IMR-90 (cell line): Measurements from ENCODE around the gene CLEC16A. TPM values are rescaled to one million over a fixed set of nuclear protein-coding genes. Genes with fewer than 3 reads are reported as not detected.
A peak's percentile ranks its signal among the peaks of the same experiment; 100 is the strongest.

Experiments used
- ATAC-seq: fragments of 200-7000 bp; cut with Tn5 transposase; 2 replicates; pipeline ENCODE4 v1.9.1; 2020; ENCODE audit warnings: low read depth, mild to moderate bottlenecking, moderate library complexity
- BruUV-seq: library from RNA; stranded (reverse); fragments of 400-500 nt; replicated peaks from 2 replicates; lab custom pipeline; 2021; lab: Mats Ljungman, UMichigan
- CTCF ChIA-PET: fragments of 300-600 bp; formaldehyde crosslinking; extraction: SDS; loops from one replicate; lab custom pipeline; 2021; ENCODE audit warnings: antibody characterized with exemption; lab: Yijun Ruan, JAX
- POLR2A ChIA-PET: fragments of 300-600 bp; sonication (Branson Sonifier 250); formaldehyde crosslinking; loops from one replicate; lab custom pipeline; 2022; ENCODE audit warnings: antibody characterized with exemption; ENCODE audit not compliant: unreplicated experiment; lab: Charles Lee
- DNase-seq: peaks from one replicate; pipeline ENCODE4 v3.0.0; 2013
- H2AFZ ChIP-seq: replicated peaks from 2 replicates; pipeline ENCODE3; 2013; ENCODE audit warnings: low read length, mild to moderate bottlenecking; ENCODE audit not compliant: poor library complexity
- H2AK5ac ChIP-seq: 2 replicates; pipeline ENCODE4 v1.6.1; 2013; ENCODE audit warnings: low read depth, low read length, inconsistent platforms
- H2AK9ac ChIP-seq: replicated peaks from 2 replicates; pipeline ENCODE3; 2013; ENCODE audit warnings: mild to moderate bottlenecking, low read depth, low read length, moderate library complexity; ENCODE audit not compliant: poor library complexity
- H2BK120ac ChIP-seq: 2 replicates; pipeline ENCODE4 v1.6.1; 2013; ENCODE audit warnings: low read depth, low read length, inconsistent platforms
- H2BK15ac ChIP-seq: 3 replicates; pipeline ENCODE4 v1.6.1; 2013; ENCODE audit warnings: low read depth, low read length, inconsistent platforms
- H2BK20ac ChIP-seq: 2 replicates; pipeline ENCODE4 v1.6.1; 2013; ENCODE audit warnings: low read depth, mild to moderate bottlenecking, inconsistent platforms, low read length, moderate library complexity
- H2BK5ac ChIP-seq: 2 replicates; pipeline ENCODE4 v1.6.1; 2013; ENCODE audit warnings: mild to moderate bottlenecking, low read depth, low read length, inconsistent platforms; ENCODE audit not compliant: poor library complexity, severe bottlenecking
- H3K14ac ChIP-seq: replicated peaks from 2 replicates; pipeline ENCODE4 v1.6.1; 2013; ENCODE audit warnings: low read depth, low read length, inconsistent platforms
- H3K18ac ChIP-seq: 2 replicates; pipeline ENCODE4 v1.6.1; 2013; ENCODE audit warnings: low read depth, low read length, control low read depth
- H3K23ac ChIP-seq: 2 replicates; pipeline ENCODE4 v1.6.1; 2013; ENCODE audit warnings: low read depth, low read length, inconsistent platforms
- H3K27ac ChIP-seq: 2 replicates; pipeline ENCODE4 v1.5.1; 2013; ENCODE audit warnings: mild to moderate bottlenecking, control low read depth, low read length; ENCODE audit not compliant: insufficient read depth
- H3K27me3 ChIP-seq: 2 replicates; pipeline ENCODE4 v1.6.1; 2013; ENCODE audit warnings: low read length; ENCODE audit not compliant: control insufficient read depth, insufficient read depth
- H3K36me3 ChIP-seq: 2 replicates; pipeline ENCODE4 v1.6.1; 2013; ENCODE audit warnings: low read length, mixed read lengths; ENCODE audit not compliant: control insufficient read depth, insufficient read depth
- H3K4ac ChIP-seq: 2 replicates; pipeline ENCODE4 v1.6.1; 2013; ENCODE audit warnings: low read depth, low read length, inconsistent platforms
- H3K4me1 ChIP-seq: 2 replicates; pipeline ENCODE4 v1.6.1; 2013; ENCODE audit warnings: low read length, mixed read lengths; ENCODE audit not compliant: control insufficient read depth, insufficient read depth
- H3K4me2 ChIP-seq: 2 replicates; pipeline ENCODE4 v1.6.1; 2013; ENCODE audit warnings: low read depth, mild to moderate bottlenecking, control low read depth, low read length, moderate library complexity
- H3K4me3 ChIP-seq: 2 replicates; pipeline ENCODE4 v1.5.1; 2013; ENCODE audit warnings: low read depth, mild to moderate bottlenecking, control low read depth, low read length, moderate library complexity; ENCODE audit not compliant: insufficient read depth
- H3K56ac ChIP-seq: 2 replicates; pipeline ENCODE4 v1.6.1; 2013; ENCODE audit warnings: low read length, inconsistent platforms; ENCODE audit not compliant: insufficient read depth; ENCODE audit errors: extremely low read depth
- H3K79me1 ChIP-seq, 2 experiments: 2 replicates each; pipeline ENCODE4 v1.6.1; 2013; ENCODE audit warnings: low read length in 2 of 2, inconsistent platforms in 1 of 2, low read depth in 1 of 2
- H3K9ac ChIP-seq: 2 replicates; pipeline ENCODE4 v1.6.1; 2013; ENCODE audit warnings: low read depth, low read length, control low read depth
- H3K9me1 ChIP-seq: 2 replicates; pipeline ENCODE4 v1.6.1; 2013; ENCODE audit warnings: low read length, inconsistent platforms; ENCODE audit not compliant: insufficient read depth
- H3K9me3 ChIP-seq: 2 replicates; pipeline ENCODE4 v1.6.1; 2013; ENCODE audit warnings: low read length; ENCODE audit not compliant: control insufficient read depth, insufficient read depth
- H4K20me1 ChIP-seq: 2 replicates; pipeline ENCODE4 v1.6.1; 2013; ENCODE audit warnings: low read length, inconsistent platforms; ENCODE audit not compliant: insufficient read depth
- H4K5ac ChIP-seq: 2 replicates; pipeline ENCODE4 v1.6.1; 2013; ENCODE audit warnings: mild to moderate bottlenecking, low read depth, low read length, control low read depth
- H4K8ac ChIP-seq, 2 experiments: 2 replicates each; pipeline ENCODE4 v1.6.1; 2013; ENCODE audit warnings: low read depth in 2 of 2, low read length in 2 of 2, control low read depth in 1 of 2, inconsistent platforms in 1 of 2
- H4K91ac ChIP-seq: 2 replicates; pipeline ENCODE4 v1.6.1; 2013; ENCODE audit warnings: low read depth, low read length, inconsistent platforms; ENCODE audit not compliant: insufficient read depth
- BHLHE40 ChIP-seq: fragments of 150-350 bp; IDR thresholded peaks from 2 replicates; pipeline ENCODE4 v1.6.1; 2016; ENCODE audit warnings: mild to moderate bottlenecking, low read depth, low read length
- CHD1 ChIP-seq: IDR thresholded peaks from 2 replicates; pipeline ENCODE4 v1.6.1; 2012; ENCODE audit warnings: low read depth, low read length, improper control_type of control experiment
- MAZ ChIP-seq: IDR thresholded peaks from 2 replicates; pipeline ENCODE4 v1.6.1; 2012; ENCODE audit warnings: low read depth, mild to moderate bottlenecking, low read length, improper control_type of control experiment, moderate library complexity, borderline replicate concordance
- MXI1 ChIP-seq: IDR thresholded peaks from 2 replicates; pipeline ENCODE4 v1.6.1; 2012; ENCODE audit warnings: low read depth, mild to moderate bottlenecking, low read length, moderate library complexity, borderline replicate concordance
- POLR2A ChIP-seq: IDR thresholded peaks from 2 replicates; pipeline ENCODE4 v1.6.1; 2012; ENCODE audit warnings: mild to moderate bottlenecking, low read depth, low read length
- RAD21 ChIP-seq: IDR thresholded peaks from 2 replicates; pipeline ENCODE4 v1.6.1; 2012; ENCODE audit warnings: low read length, improper control_type of control experiment
- RCOR1 ChIP-seq: IDR thresholded peaks from 2 replicates; pipeline ENCODE4 v1.6.1; 2012; ENCODE audit warnings: mild to moderate bottlenecking, low read length, improper control_type of control experiment; ENCODE audit not compliant: insufficient replicate concordance
- SMC3 ChIP-seq: fragments of 150-350 bp; IDR thresholded peaks from 2 replicates; pipeline ENCODE4 v1.6.1; 2016; ENCODE audit warnings: low read depth, mild to moderate bottlenecking, antibody characterized with exemption, low read length, moderate library complexity
- USF2 ChIP-seq: fragments of 150-350 bp; IDR thresholded peaks from 2 replicates; pipeline ENCODE4 v1.6.1; 2017; ENCODE audit warnings: mild to moderate bottlenecking, antibody characterized with exemption, low read length, low read depth
- WGBS, 2 experiments: methylation state at CpG; one replicate each; pipeline versions ENCODE4 v1.1.5 to v1.1.7; 2013; ENCODE audit warnings: missing lambda C conversion rate in 2 of 2; ENCODE audit not compliant: insufficient read length in 1 of 2; ENCODE audit errors: extremely low coverage in 2 of 2; 5-methylcytosine and 5-hydroxymethylcytosine counted together
- dilution Hi-C: fragments of 300-500 bp; cut with HindIII; formaldehyde crosslinking; loops from one replicate; pipeline ENCODE4 v1.14.3; 2018; ENCODE audit warnings: low sequenced_read_pairs; ENCODE audit not compliant: unreplicated experiment
- in situ Hi-C: fragments of 300-500 bp; cut with MboI; formaldehyde crosslinking; loops from 3 replicates; pipeline ENCODE4 v1.14.3; 2019; ENCODE audit warnings: low sequenced_read_pairs, inconsistent platforms, mixed read lengths
- intact Hi-C: fragments of 100-400 bp; cut with micrococcal nuclease; formaldehyde crosslinking; loops from 2 replicates; pipeline ENCODE4 v1.10.0; 2022
- polyA plus RNA-seq, 3 experiments: library from polyadenylated mRNA; depleted of rRNA; stranded (reverse); fragments of >200 nt; gene quantifications; 2 replicates each; pipeline ENCODE4 v1.2.3, GENCODE V29; 2012; ENCODE audit warnings: low replicate concordance in 1 of 3
- total RNA-seq: library from RNA; depleted of rRNA; stranded (reverse); fragments of >200 nt; gene quantifications from 2 replicates; pipeline ENCODE4 v1.2.3, GENCODE V29; 2012
- TF ChIP-seq, protein P1 (sequence below): fragments of 150-350 bp; IDR thresholded peaks from 2 replicates; pipeline ENCODE4 v1.6.1; 2016; ENCODE audit warnings: low read depth, mild to moderate bottlenecking, low read length, moderate library complexity, borderline replicate concordance

Gene CLEC16A
- total and polyA plus RNA-seq, 2 of the 4 experiments (the other 2 are of a cell fraction) = 15.9 to 16.5 TPM

DNA sequence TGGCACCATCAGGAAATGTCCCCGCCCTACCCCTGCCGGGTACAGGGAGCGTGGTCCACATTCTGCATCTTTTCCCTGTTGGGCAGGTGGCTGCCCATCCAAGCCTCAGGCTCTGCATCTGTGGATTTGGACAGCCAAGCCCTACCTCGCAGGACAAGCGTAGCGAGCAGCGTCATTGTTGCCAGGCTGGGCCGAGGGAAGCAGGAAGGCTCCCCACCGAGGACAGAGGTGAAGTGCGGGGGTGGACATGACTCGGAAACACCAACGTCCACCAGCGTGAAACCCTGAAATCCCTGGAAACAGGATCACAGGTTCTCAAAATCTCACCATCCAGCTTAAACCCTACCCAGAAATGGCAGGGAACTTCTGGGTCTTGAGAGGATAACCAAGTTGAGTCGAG lies 238.0 kb downstream of the CLEC16A start:
- WGBS, 2 experiments = 87% methylated on average over 8 of the region's 14 CpGs; no CpG with 5 or more reads in 1 of the 2 experiments

More for the DNA sequence above, 238.0 kb downstream of the CLEC16A start:
- H3K14ac ChIP-seq = no peak overlapping the region
- no peak for TF ChIP-seq MXI1
- TF ChIP-seq RAD21 = no peak
- TF ChIP-seq MAZ = no peak
- TF ChIP-seq, protein P1, sequence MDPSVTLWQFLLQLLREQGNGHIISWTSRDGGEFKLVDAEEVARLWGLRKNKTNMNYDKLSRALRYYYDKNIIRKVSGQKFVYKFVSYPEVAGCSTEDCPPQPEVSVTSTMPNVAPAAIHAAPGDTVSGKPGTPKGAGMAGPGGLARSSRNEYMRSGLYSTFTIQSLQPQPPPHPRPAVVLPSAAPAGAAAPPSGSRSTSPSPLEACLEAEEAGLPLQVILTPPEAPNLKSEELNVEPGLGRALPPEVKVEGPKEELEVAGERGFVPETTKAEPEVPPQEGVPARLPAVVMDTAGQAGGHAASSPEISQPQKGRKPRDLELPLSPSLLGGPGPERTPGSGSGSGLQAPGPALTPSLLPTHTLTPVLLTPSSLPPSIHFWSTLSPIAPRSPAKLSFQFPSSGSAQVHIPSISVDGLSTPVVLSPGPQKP = no peak
- TF ChIP-seq BHLHE40 = no peak
- TF ChIP-seq RCOR1 = no peak
- TF ChIP-seq CHD1 = no peak
- TF ChIP-seq POLR2A = no peak
- no peak for TF ChIP-seq SMC3
- no peak for TF ChIP-seq USF2
- no peak overlapping the region for H3K18ac ChIP-seq
- H3K79me1 ChIP-seq = no peaks in the 10 kb centered on the region
- no peak overlapping the region for H3K9ac ChIP-seq
- H3K56ac ChIP-seq = no peak overlapping the region
- CTCF ChIA-PET = no interaction called here
- in situ Hi-C loops (no loop called here), intact Hi-C loops (no loop called here), dilution Hi-C loops (no loop called here)
- H3K4me3 ChIP-seq = no peak overlapping the region
- H2BK120ac ChIP-seq = no peak overlapping the region; the same call in 1 of the 2 replicates
- H4K20me1 ChIP-seq = no peaks in the 10 kb centered on the region; the same call in 1 of the 2 replicates
- 0 out of 2 replicates have a peak overlapping the region, but pooled peaks have one; percentile 23 for H2AK5ac ChIP-seq
- H3K9me3 ChIP-seq = no peaks in the 10 kb centered on the region
- H3K4ac ChIP-seq = peak overlapping the region; percentile 60; the same call in 1 of the 2 replicates
- H3K23ac ChIP-seq = no peak overlapping the region
- H2BK20ac ChIP-seq = no peak overlapping the region
- peak overlapping the region; percentile 73 for H2AK9ac ChIP-seq
- peaks cover 8% of the 10 kb centered on the region; the same call in 1 of the 2 replicates for H3K4me1 ChIP-seq
- H4K8ac ChIP-seq = no peak overlapping the region
- H2BK15ac ChIP-seq = no peak overlapping the region
- H3K27me3 ChIP-seq = no peaks in the 10 kb centered on the region
- no peak overlapping the region for H4K5ac ChIP-seq
- no peak overlapping the region for H3K4me2 ChIP-seq
- H2AFZ ChIP-seq = no peak overlapping the region
- no peaks in the 10 kb centered on the region; the same call in 1 of the 2 replicates for H3K36me3 ChIP-seq
- H4K91ac ChIP-seq = no peak overlapping the region
- no peak overlapping the region for H3K27ac ChIP-seq
- BruUV-seq = no TSS peak
- POLR2A ChIA-PET = no interaction called here
- DNase-seq = no peak
- H3K9me1 ChIP-seq = no peaks in the 10 kb centered on the region
- ATAC-seq = no peak
- no peak overlapping the region for H2BK5ac ChIP-seq
